ENCODE measurements around the gene MS4A18. TPM values are rescaled to one million over a fixed set of nuclear protein-coding genes. Genes with fewer than 3 reads are reported as not detected.

Gene MS4A18
- total RNA-seq, 2 experiments from 2014 or later: not detected

DNA sequence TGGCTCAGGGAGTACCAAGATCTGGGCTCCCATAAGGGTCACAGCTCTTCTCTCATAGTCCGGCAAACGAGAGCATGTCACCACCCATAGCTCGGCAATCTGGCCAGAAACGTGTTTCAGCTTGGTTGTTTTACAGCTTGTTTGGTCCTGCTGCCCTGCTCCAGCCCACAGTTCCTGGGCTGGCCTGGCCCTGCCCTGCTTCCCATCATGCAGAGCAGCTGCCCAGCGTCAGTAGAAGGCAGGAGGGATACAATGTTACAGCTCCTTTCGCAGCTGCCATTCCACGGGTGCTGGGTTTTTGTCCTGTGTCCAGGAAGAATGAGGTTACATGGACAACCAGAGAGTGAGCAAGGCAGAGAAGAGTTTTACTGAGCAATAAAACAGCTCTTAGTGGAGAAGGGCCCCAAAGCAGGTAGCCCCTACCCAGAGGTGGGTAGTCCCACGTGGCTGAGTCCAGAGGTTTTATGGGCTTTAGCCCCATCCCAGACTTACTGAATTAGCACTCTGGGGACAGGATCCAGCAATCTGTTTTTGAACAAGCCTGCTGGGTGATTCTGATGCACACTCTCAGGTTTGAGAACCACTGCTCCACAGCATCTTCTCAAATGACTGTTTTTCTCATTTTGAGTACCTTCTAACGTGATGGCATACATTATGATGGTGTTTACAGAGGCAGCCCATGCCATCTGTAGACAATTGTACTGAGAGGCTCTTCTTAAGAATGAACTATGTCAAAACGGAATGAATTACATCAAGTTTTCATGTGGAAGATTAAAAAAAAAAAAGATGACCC, 5.8 kb upstream of the MS4A18 start:
- TF ChIP-seq, protein P1, sequence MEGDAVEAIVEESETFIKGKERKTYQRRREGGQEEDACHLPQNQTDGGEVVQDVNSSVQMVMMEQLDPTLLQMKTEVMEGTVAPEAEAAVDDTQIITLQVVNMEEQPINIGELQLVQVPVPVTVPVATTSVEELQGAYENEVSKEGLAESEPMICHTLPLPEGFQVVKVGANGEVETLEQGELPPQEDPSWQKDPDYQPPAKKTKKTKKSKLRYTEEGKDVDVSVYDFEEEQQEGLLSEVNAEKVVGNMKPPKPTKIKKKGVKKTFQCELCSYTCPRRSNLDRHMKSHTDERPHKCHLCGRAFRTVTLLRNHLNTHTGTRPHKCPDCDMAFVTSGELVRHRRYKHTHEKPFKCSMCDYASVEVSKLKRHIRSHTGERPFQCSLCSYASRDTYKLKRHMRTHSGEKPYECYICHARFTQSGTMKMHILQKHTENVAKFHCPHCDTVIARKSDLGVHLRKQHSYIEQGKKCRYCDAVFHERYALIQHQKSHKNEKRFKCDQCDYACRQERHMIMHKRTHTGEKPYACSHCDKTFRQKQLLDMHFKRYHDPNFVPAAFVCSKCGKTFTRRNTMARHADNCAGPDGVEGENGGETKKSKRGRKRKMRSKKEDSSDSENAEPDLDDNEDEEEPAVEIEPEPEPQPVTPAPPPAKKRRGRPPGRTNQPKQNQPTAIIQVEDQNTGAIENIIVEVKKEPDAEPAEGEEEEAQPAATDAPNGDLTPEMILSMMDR (IDR thresholded peaks at IDR 0.05): no peak
- ChIA-PET POLR2A (no interaction called here), CTCF (interaction anchor here (1.5 kb wide), 1 partner anchor 17 kb away, joined by 4 read pairs; no protein-coding TSS in a partner anchor)
- no peaks in the 10 kb centered on the region for H3K4me1 Mint-ChIP-seq (ENCODE audit: low read depth)
- H3K27ac Mint-ChIP-seq: no peak overlapping the region
- H3K27me3 Mint-ChIP-seq: peaks cover 4% of the 10 kb centered on the region
- H3K36me3 Mint-ChIP-seq (ENCODE audit: low read depth): no peaks in the 10 kb centered on the region
- no peak overlapping the region for H3K4me3 Mint-ChIP-seq
- DNase-seq: no peak
- H3K9me3 Mint-ChIP-seq: no peaks in the 10 kb centered on the region
- intact Hi-C loops (cut with micrococcal nuclease): no loop called here
- no peak for ATAC-seq

GRCh38 chr11:60719391-60719790, 5.1 kb upstream of the MS4A18 start:
- no peak overlapping the region for H3K27ac Mint-ChIP-seq
- TF ChIP-seq, protein P1 (IDR thresholded peaks at IDR 0.05): no peak
- no peaks in the 10 kb centered on the region for H3K36me3 Mint-ChIP-seq (ENCODE audit: low read depth)
- POLR2A ChIA-PET: no interaction called here
- H3K4me1 Mint-ChIP-seq (ENCODE audit: low read depth): no peaks in the 10 kb centered on the region
- no peak for DNase-seq
- H3K4me3 Mint-ChIP-seq: no peak overlapping the region
- intact Hi-C loops (cut with micrococcal nuclease): no loop called here
- H3K9me3 Mint-ChIP-seq: no peaks in the 10 kb centered on the region
- peaks cover 5% of the 10 kb centered on the region for H3K27me3 Mint-ChIP-seq
- CTCF ChIA-PET: no interaction called here
- no peak for ATAC-seq

- intact Hi-C loops (cut with micrococcal nuclease): no loop called here
- POLR2A ChIA-PET: no interaction called here
- Mint-ChIP-seq H3K9me3 (no peaks in the 10 kb centered on the region), H3K27ac (no peak overlapping the region), H3K4me1 (ENCODE audit: low read depth) (no peaks in the 10 kb centered on the region), H3K36me3 (ENCODE audit: low read depth) (no peaks in the 10 kb centered on the region), H3K27me3 (peaks cover 5% of the 10 kb centered on the region), H3K4me3 (no peak overlapping the region)
- no peak for ATAC-seq
- TF ChIP-seq, protein P1 (IDR thresholded peaks at IDR 0.05): no peak
- CTCF ChIA-PET: no interaction called here
- DNase-seq: no peak
Observed at GRCh38 chr11:60720460-60720859, 4.1 kb upstream of the MS4A18 start.

DNA sequence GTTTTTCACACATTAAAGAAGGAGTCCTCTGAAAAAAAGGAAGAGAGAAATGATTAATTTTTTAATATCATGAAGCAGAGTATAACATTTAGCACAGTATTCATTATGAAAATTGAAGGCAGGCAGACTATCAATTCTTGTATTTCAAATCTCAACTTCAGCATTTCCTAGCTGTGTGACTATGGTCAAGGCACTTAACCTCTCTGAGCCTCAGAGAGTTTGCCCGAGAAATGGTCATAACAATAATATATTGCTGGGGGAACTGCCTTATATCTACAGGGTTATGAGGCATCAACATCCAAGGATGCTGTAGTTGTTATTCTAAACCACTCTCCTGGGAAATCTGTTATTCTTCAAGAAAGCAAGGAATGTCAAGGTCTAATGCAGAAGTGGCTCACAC, 1.1 kb downstream of the MS4A18 start:
- H3K36me3 Mint-ChIP-seq (ENCODE audit: low read depth): no peaks in the 10 kb centered on the region
- TF ChIP-seq, protein P1 (IDR thresholded peaks at IDR 0.05): no peak

DNA sequence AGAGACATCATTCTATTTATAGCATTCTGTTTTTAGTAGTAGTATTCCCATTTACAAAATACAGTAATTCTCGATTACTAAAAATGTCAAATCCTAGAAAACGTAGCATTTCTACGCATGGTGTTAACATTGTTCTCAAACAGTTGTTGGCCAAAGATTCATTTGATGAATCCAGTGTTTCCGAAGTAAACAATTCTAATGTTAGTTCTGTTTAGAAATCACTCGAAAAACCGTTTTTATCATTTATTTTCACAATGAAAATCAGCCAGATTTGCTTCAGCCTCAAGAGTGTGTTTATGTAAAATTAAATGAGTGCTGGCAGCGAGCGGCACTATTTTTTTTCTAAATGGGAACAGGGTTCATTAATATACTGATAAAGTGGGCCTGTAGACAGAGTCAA, 7.1 kb downstream of the MS4A18 start:
- DNase-seq (no peak), ATAC-seq (no peak)
- H3K4me1 Mint-ChIP-seq (ENCODE audit: low read depth): no peaks in the 10 kb centered on the region
- no peaks in the 10 kb centered on the region for H3K9me3 Mint-ChIP-seq
- peaks cover 13% of the 10 kb centered on the region for H3K27me3 Mint-ChIP-seq
- no peak overlapping the region for H3K4me3 Mint-ChIP-seq
- H3K36me3 Mint-ChIP-seq (ENCODE audit: low read depth): no peaks in the 10 kb centered on the region
- intact Hi-C loops (cut with micrococcal nuclease): no loop called here
- H3K27ac Mint-ChIP-seq: no peak overlapping the region
- ChIA-PET POLR2A (no interaction called here), CTCF (interaction anchor here (1.4 kb wide), 1 partner anchor 23 kb away, joined by 3 read pairs; no protein-coding TSS in a partner anchor)
- TF ChIP-seq, protein P1 (IDR thresholded peaks at IDR 0.05): no peak

More for the DNA sequence above, 1.1 kb downstream of the MS4A18 start:
- no peaks in the 10 kb centered on the region for H3K9me3 Mint-ChIP-seq
- ChIA-PET CTCF (interaction anchor here (1.0 kb wide), 1 partner anchor 14 kb away, joined by 3 read pairs; no protein-coding TSS in a partner anchor), POLR2A (no interaction called here)
- no peaks in the 10 kb centered on the region for H3K4me1 Mint-ChIP-seq (ENCODE audit: low read depth)
- no peak overlapping the region for H3K27ac Mint-ChIP-seq
- intact Hi-C loops (cut with micrococcal nuclease): no loop called here
- ATAC-seq: no peak
- DNase-seq: no peak
- peaks cover 18% of the 10 kb centered on the region for H3K27me3 Mint-ChIP-seq
- no peak overlapping the region for H3K4me3 Mint-ChIP-seq
